Ramos (cell line): ENCODE results near the gene MRPS34.
"Not testable (repeated sequence)": the region's sequence is repeated elsewhere in the genome, so short reads cannot be mapped to it uniquely, and the experiment has no call there.

Source experiments
- in situ Hi-C: fragments of 300-500 bp; cut with MboI; formaldehyde crosslinking; loops from one replicate; pipeline ENCODE4 v1.14.3; 2022; ENCODE audit warnings: low sequenced_read_pairs; ENCODE audit not compliant: unreplicated experiment

The MRPS34 gene

GRCh38 chr16:1772908-1773702 is at the start of gene MRPS34:
Gene MRPS34 (minus strand): TSS chr16:1773134. CDS start chr16:1773119, 15 bp downstream.
- in situ Hi-C loops, result no loop called here

DNA sequence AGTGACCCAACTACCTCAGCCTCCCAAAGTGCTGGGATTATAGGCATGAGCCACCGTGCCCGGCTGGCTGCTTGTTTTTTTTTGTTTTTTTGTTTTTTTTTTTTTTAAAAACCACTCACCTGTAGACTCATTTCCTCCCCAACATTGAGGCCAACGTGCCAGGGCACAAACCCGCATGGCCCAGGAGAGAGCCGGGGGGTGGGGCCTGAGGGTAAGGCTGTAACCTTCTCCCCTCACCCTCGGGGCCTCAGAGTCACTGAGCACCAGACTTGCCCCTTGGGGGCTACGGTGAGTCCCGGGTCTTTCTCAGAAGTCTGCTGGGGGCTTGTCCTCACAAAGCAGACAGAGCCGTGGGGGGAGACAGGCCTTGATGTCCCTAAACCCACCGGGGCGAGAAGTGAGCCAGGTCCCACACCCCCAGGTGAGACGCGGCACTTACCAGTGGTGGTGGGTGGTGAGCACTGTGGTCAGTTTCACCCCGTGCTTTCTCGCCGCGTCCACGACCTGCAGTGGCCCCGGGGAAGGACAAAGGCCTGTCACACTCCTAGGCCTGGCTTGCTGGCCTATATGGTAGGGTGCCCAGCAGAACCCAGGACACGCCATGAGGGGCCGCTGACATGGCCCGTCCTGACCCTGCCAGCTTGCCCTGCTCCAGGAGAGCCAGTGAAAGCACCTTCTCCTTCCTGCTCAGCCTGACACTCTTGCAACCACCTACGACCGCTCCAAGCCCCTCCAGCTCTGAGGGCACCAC is 49.1 kb upstream of the MRPS34 start:
- in situ Hi-C loops, result no loop called here

- in situ Hi-C loops, result no loop called here
These were observed 48.0 kb upstream of the MRPS34 start for GRCh38 chr16:1820946-1821290.

DNA sequence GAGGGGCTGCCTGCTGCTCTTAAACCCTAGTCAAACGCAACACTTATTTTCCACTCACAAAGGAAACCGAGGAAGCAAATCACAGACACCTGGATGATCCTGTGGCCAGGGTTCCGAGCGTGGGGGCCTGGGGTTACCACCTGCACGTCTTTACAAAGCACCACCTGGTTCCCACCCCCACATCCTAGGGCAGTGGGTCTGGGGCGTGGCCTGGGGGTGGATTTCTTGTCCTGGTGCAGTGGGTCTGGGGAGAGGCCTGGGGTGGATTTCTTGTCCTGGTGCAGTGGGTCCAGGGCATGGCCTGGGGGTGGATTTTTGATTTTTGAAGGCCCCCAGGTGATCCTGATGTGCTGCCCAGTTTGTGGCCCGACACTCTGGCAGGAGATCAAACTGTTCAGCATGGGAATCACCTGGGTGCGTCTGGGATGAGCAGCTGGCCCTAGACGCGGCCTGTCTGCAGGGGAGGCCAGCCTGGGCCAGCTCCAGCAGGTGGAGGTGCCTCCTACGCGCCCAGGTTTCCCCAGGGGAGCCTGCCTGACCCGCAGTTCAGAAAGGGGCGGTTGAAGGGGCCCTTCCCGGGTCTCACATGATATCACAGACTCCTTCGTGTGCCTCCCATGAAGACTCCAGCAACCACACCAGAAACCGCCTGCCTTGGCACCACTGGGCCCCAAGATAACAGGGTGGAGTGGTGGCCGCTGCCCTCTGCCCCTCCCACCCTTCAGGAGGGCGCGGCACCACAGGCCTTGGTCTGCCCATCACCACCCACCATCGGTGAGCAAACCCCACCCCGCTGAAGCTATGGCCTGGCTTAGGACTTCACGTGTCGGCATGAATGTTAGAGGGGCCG is 47.4 kb upstream of the MRPS34 start:
- in situ Hi-C loops, result no loop called here

DNA sequence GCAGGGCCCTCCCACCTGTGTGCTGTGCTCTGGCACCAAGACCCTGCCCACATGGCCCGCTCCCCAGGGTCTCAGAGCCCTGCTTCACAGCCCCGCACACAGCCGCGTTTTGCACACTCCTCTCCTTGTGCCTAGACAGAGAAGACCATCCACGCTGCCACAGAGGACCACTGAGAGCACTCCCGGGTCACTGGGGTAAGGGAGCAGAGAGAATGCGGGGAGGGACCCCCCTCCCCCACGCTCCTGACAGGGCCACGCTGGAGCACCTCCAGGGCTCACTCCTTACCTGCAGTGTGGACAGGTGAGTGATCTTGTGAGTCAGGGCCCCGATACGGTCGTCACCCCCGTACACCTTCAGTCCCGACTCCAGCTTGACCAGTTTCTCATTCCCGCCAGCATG is 46.7 kb upstream of the MRPS34 start:
- in situ Hi-C loops, result no loop called here

DNA sequence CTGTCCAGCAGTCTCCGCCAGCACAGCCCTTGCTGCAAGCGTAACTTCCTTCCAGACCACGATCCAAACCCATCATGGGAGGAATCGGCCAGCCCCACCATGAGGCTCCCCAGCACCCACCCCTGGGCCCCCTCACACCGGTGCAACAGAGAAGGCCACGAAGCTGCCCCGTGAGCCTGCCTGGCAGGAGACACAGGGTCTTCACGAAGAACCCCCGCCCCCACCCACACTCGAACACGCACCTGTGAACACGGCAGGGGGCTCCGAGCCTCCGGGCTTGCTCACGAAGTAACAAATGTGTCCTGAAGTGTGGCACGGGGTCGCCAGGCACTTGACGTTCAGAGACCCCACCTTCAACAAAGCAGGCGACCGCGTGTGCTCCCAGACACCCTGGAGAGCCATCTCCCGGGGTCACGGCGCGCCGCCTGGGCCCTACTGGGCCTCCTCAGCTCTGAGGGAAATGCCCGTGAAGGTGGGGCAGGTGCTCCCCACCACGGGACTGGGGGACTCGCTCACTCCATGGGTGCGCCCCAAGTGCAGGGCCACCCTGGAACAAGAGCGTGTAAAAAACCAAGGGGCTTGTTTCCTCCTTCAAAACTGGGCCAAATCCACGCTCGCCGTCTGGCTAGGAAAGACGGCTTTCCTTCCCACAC is 46.1 kb upstream of the MRPS34 start:
- in situ Hi-C loops, result no loop called here

GRCh38 chr16:1818204-1818872 is 45.4 kb upstream of the MRPS34 start:
- in situ Hi-C loops, result no loop called here

DNA sequence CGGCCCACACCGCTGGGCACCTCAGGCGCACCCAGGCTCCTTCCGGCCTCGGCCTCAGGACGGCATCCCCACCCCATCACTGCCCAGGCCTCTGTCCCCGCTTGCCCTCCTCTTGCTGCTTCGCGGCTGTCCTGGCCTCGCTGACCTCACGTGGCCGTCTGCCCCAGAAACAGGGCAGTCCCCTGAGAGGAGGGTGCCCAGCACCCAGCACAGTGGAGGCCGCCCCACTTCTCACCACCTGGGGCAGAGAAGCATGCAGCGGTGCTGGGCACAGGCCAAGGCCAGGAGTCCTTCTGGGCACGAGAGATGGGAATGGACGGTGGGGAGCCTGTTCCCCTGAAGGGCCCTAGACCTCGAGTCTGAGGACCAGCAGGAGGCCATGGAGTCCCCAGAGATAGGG is 44.8 kb upstream of the MRPS34 start:
- in situ Hi-C loops, result no loop called here

DNA sequence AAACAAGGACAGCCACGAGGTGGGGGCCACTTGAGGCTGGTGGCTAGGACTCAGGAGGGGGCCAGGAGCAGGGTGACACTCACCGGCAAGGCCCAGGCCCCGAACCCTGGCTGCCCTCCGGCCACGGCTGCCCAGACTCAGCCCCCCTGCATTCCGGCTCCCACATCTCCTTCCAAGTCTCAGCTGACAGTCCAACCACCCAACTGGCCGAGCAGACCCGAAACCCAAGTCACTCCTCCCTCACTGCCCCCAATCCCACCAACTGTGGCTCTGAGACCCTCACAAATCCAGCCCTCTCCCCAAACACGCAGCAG is 44.3 kb upstream of the MRPS34 start:
- in situ Hi-C loops, result no loop called here

DNA sequence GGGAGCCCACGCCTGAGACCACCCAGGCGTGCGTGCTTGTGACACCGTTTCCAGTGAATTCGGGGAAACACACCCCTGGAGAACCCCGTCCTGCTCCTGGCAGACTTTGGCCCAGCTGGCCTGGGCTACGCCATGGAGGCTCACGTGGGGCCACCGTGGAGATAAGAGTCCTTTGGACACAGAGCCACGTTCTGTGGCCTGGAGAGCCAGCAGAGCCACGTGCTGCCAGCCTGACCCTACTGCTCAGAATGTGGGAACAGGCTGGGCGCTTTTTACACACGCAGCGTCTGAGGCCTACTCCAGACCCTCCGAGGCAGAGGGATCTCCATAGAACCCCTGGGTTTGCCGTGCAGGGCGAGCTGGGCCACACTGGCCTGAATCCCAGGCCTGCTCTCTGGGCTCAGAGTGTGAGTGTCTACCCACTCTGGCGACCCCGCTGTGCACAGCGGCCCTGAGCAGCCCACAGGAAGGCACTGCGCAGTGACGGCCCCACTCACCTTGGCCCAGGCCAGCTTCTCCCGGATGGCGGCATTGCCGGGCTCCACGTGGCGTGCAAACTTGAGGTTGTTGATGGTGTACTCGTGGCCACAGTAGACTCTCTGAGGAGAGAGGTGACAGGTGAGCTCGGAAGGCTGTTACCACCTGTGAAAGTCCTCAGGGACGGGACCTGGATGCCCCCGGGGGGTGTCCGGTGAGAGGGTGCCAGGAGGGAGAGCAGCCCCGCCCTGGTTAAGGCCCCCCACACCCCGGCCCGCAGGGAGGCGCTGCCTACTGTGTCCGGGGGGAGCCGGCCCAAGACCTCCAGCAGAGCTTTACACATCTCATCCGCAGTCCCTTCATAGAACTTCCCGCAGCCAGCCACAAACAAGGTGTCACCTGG is 43.7 kb upstream of the MRPS34 start:
- in situ Hi-C loops, result no loop called here

DNA sequence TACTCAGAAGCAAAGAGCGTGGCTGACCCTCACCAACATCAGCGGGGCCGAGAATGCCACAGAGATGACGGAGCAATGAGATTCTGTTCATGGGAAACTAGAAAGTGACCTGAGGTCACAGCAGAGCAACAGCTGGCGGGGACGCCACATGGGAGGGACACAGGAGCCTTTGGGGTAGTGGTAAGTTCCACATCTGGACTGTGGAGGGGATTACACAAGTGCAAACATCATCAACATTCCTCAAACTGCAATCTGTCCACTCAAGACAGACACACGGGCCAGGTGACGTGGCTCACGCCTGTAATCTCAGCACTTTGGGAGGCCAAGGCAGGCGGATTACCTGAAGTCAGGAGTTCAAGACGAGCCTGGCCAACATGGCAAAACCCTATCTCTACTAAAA is 42.5 kb upstream of the MRPS34 start:
- in situ Hi-C loops, result no loop called here

- in situ Hi-C loops, result no loop called here
These were observed 39.8 kb upstream of the MRPS34 start for GRCh38 chr16:1812732-1813163.

GRCh38 chr16:1810536-1810935 is 37.6 kb upstream of the MRPS34 start:
- in situ Hi-C loops, result no loop called here

DNA sequence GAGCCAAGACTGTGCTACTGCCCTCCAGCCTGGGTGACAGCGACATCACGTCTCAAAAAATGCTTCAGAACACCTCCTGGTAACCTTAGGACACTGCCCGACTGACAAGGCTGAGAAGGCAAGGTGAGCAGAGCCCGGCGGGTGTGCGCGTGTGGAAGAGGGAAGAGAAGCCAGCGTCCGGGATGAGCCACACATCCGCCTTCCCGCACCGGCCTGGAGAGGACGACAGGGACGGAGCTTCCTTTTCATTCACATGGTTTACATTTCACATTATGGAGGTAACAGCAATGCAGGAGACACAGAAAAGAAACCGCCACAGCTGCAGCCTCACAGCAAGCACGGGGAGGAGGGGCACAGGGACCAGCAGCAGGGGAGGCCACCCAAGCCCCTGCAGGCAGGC is 37.2 kb upstream of the MRPS34 start:
- in situ Hi-C loops, result no loop called here

DNA sequence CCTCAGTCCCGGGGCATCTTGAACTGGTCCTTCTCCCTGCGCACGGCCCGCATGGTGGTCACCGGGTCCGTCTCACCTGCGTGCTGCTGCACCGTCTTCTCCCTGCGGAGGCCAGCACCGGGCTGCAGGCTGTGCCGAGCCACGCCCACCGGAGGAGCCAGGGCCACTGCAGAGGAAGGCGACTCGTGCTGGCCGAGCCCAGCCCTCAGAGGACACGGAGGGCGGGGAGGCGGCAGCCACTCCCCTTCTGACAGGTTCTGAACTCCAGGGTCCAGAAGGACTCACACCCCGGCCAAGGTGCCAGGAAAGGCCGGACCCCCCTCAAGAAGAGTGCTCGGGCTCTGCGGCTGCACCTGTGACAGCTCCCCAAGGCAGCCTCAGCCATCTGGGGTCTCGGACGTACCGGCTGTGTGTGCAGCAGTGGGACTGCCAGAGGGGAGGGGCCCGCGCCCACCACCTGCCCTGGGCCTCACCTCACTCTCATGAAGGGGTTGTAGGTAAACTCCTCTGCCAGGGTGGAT is 36.4 kb upstream of the MRPS34 start:
- in situ Hi-C loops, result no loop called here

- in situ Hi-C loops, result no loop called here
These were observed 35.8 kb upstream of the MRPS34 start for GRCh38 chr16:1808691-1809090.

DNA sequence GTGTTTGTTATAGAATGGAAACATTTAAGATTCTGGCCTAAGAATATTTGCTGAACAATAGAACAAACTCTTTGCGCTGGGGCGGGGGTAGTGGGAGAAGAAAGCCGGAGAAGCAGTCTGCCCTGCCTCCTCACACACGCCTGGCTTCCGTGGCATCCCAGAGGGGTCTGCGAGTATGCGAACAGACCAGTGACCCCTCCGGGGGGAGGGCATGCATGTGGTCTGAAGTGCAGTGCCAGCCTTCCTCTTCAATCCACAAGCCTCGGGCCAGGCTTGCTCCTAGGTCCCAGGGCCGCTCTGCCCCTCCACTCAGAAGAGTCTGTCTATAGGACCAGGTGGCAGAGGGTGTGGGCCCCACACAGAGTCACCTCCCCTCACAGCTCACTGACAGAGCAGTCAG is 34.7 kb upstream of the MRPS34 start:
- in situ Hi-C loops, result no loop called here

GRCh38 chr16:1800701-1801100 is 27.8 kb upstream of the MRPS34 start:
- in situ Hi-C loops, result no loop called here

DNA sequence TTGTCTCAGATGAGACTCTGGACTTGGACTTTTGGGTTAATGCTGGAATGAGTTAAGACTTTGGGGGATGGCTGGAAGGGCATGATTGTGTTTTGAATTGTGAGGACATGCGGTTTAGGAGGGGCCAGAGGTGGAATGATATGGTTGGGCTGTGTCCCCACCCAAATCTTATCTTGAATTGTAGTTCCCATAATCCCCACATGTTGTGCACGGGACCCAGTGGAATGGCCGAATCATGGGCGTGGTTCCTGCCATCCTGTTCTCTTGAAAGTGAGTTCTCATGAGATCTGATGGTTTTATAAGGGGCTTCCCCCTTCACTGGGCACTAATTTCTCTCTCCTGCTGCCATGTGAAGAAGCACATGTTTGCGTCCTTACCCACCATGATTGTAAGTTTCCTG is 26.3 kb upstream of the MRPS34 start:
- in situ Hi-C loops, result not testable (repeated sequence)
